SK-N-SH (cell line): ENCODE measurements around the gene NLK. TPM values are rescaled to one million over a fixed set of nuclear protein-coding genes. Genes with fewer than 3 reads are reported as not detected.

ENCODE experiments used
- CTCF ChIA-PET: fragments of 300-600, 350-600 bp; formaldehyde crosslinking; extraction: SDS; loops from one replicate; lab custom pipeline; 2021; lab: Yijun Ruan, JAX
- POLR2A ChIA-PET: fragments of 350-600 bp; sonication (Branson Sonifier 250); formaldehyde crosslinking; extraction: SDS; loops from one replicate; lab custom pipeline; 2020; ENCODE audit warnings: antibody characterized with exemption, inconsistent platforms; lab: Yijun Ruan, JAX
- DNase-seq: peaks from one replicate; pipeline ENCODE4 v3.0.0; 2012
- H2AFZ ChIP-seq: fragments of 200-600 bp; sonication (generic); 2 replicates; pipeline ENCODE4 v1.8.1; 2016; ENCODE audit warnings: antibody characterized with exemption, mild to moderate bottlenecking, low read depth
- H3F3A ChIP-seq: fragments of 200-600 bp; sonication (generic); replicated peaks from 2 replicates; pipeline ENCODE3; 2016; ENCODE audit warnings: antibody characterized with exemption, mild to moderate bottlenecking; ENCODE audit not compliant: insufficient read depth
- H3K27ac ChIP-seq, 2 experiments: fragments of 200-500 bp in 1 of 2; fragments of 200-600 bp in 1 of 2; sonication (Bioruptor generic) in 1 of 2; sonication (generic), shearing (Covaris generic) in 1 of 2; 2 replicates each; pipeline versions ENCODE4 v1.5.1 to v1.6.1; 2014 to 2016; ENCODE audit warnings: low read depth in 2 of 2, inconsistent platforms in 1 of 2, low read length in 1 of 2, mild to moderate bottlenecking in 1 of 2, mixed read lengths in 1 of 2
- H3K27me3 ChIP-seq: fragments of 200-600 bp; sonication (generic), shearing (Covaris generic); 2 replicates; pipeline ENCODE4 v1.6.1; 2016; ENCODE audit warnings: mixed run types; ENCODE audit not compliant: insufficient read depth
- H3K36me3 ChIP-seq, 2 experiments: fragments of 200-500 bp in 1 of 2; fragments of 200-600 bp in 1 of 2; sonication (Bioruptor generic) in 1 of 2; sonication (generic) in 1 of 2; replicated peaks in 1 of 2; 2 replicates each; pipeline versions ENCODE3 to v1.5.1; 2014 to 2016; ENCODE audit warnings: low read length in 1 of 2, mild to moderate bottlenecking in 1 of 2; ENCODE audit not compliant: insufficient read depth in 2 of 2, control insufficient read depth in 1 of 2
- H3K4me1 ChIP-seq, 2 experiments: fragments of 200-500 bp in 1 of 2; fragments of 200-600 bp in 1 of 2; sonication (Bioruptor generic) in 1 of 2; sonication (generic), shearing (Covaris generic) in 1 of 2; 2 replicates each; pipeline versions ENCODE4 v1.5.1 to v1.6.1; 2014 to 2016; ENCODE audit warnings: low read depth in 1 of 2, low read length in 1 of 2, mixed run types in 1 of 2; ENCODE audit not compliant: insufficient read depth in 2 of 2, control insufficient read depth in 1 of 2
- H3K4me2 ChIP-seq: fragments of 200-600 bp; sonication (generic), shearing (Covaris generic); 2 replicates; pipeline ENCODE4 v1.6.1; 2017; ENCODE audit warnings: mixed run types
- H3K4me3 ChIP-seq, 2 experiments: fragments of 200-500 bp in 1 of 2; fragments of 200-600 bp in 1 of 2; sonication (Bioruptor generic) in 1 of 2; sonication (generic), shearing (Covaris generic) in 1 of 2; 2 replicates each; pipeline versions ENCODE4 v1.5.1 to v1.8.1; 2014 to 2016; ENCODE audit warnings: low read depth in 2 of 2, inconsistent platforms in 1 of 2, low read length in 1 of 2, mild to moderate bottlenecking in 1 of 2, mixed read lengths in 1 of 2, moderate library complexity in 1 of 2
- H3K79me2 ChIP-seq: fragments of 200-600 bp; sonication (generic); 2 replicates; pipeline ENCODE4 v1.8.1; 2017; ENCODE audit warnings: mild to moderate bottlenecking; ENCODE audit not compliant: insufficient read depth
- H3K9ac ChIP-seq: fragments of 200-600 bp; sonication (generic); 2 replicates; pipeline ENCODE4 v1.6.1; 2017; ENCODE audit warnings: mixed run types
- H3K9me2 ChIP-seq: fragments of 200-600 bp; sonication (generic); 2 replicates; pipeline ENCODE4 v1.6.1; 2017; ENCODE audit warnings: mixed run types
- H3K9me3 ChIP-seq: fragments of 200-600 bp; sonication (generic); 2 replicates; pipeline ENCODE4 v1.6.1; 2017; ENCODE audit warnings: mixed run types, mild to moderate bottlenecking, moderate library complexity
- H4K20me1 ChIP-seq: fragments of 200-600 bp; sonication (generic); 2 replicates; pipeline ENCODE4 v1.6.1; 2017; ENCODE audit warnings: mild to moderate bottlenecking, mixed run types; ENCODE audit not compliant: insufficient read depth
- ELF1 ChIP-seq: IDR thresholded peaks from 2 replicates; pipeline ENCODE4 v1.4.0; 2012
- EP300 ChIP-seq, 2 experiments: IDR thresholded peaks; 2 replicates each; pipeline versions ENCODE4 v1.4.0 to v1.6.1; 2012; ENCODE audit warnings: borderline replicate concordance in 1 of 2, low read depth in 1 of 2, low read length in 1 of 2
- FOSL2 ChIP-seq: IDR thresholded peaks from 2 replicates; pipeline ENCODE4 v1.4.0; 2012; ENCODE audit warnings: low read depth, mild to moderate bottlenecking, moderate library complexity, borderline replicate concordance
- FOXJ3 ChIP-seq: sonication (generic); formaldehyde crosslinking; IDR thresholded peaks from 2 replicates; pipeline ENCODE4 v1.5.1; 2020; ENCODE audit warnings: mild to moderate bottlenecking, missing genetic modification reagents
- FOXM1 ChIP-seq: IDR thresholded peaks from 2 replicates; pipeline ENCODE4 v1.4.0; 2012; ENCODE audit warnings: low read depth, mild to moderate bottlenecking
- JUND ChIP-seq: IDR thresholded peaks from 2 replicates; pipeline ENCODE4 v1.4.0; 2012
- POLR2AphosphoS5 ChIP-seq: IDR thresholded peaks from 2 replicates; pipeline ENCODE4 v1.6.1; 2012; ENCODE audit warnings: low read depth, low read length
- RCOR1 ChIP-seq: fragments of 150-350 bp; IDR thresholded peaks from 2 replicates; pipeline ENCODE4 v1.6.1; 2017; ENCODE audit warnings: antibody characterized with exemption, low read length
- RFX5 ChIP-seq: IDR thresholded peaks from 2 replicates; pipeline ENCODE4 v1.6.1; 2012; ENCODE audit warnings: mild to moderate bottlenecking, improper control_type of control experiment, low read length
- RXRA ChIP-seq: IDR thresholded peaks from 2 replicates; pipeline ENCODE4 v1.4.0; 2012; ENCODE audit warnings: low read depth, mild to moderate bottlenecking, borderline replicate concordance
- SIN3A ChIP-seq: IDR thresholded peaks from 2 replicates; pipeline ENCODE4 v1.6.1; 2012; ENCODE audit warnings: low read depth, mild to moderate bottlenecking, low read length, moderate library complexity, borderline replicate concordance
- SMC3 ChIP-seq: IDR thresholded peaks from 2 replicates; pipeline ENCODE4 v1.6.1; 2012; ENCODE audit warnings: low read depth, low read length, improper control_type of control experiment
- YY1 ChIP-seq: IDR thresholded peaks from 2 replicates; pipeline ENCODE4 v1.4.0; 2012; ENCODE audit warnings: low read depth, mild to moderate bottlenecking
- WGBS: methylation state at CpG from one replicate; pipeline ENCODE4 v1.1.6; 2017; ENCODE audit warnings: low lambda C conversion rate; 5-methylcytosine and 5-hydroxymethylcytosine counted together
- polyA plus RNA-seq, 3 experiments: library from polyadenylated mRNA; depleted of rRNA; stranded (reverse); fragments of >200 nt; gene quantifications; 2 replicates each; pipeline ENCODE4 v1.2.3, GENCODE V29; 2012
- TF ChIP-seq, protein P1 (sequence below): IDR thresholded peaks from 2 replicates; pipeline ENCODE4 v1.4.0; 2012; ENCODE audit warnings: low read depth, borderline replicate concordance
- TF ChIP-seq, protein P2 (sequence below): IDR thresholded peaks from 2 replicates; pipeline ENCODE4 v1.6.1; 2012; ENCODE audit warnings: mild to moderate bottlenecking, low read depth, low read length, moderate library complexity
- TF ChIP-seq, protein P3 (sequence below): fragments of 200-600 bp; sonication (generic); IDR thresholded peaks from 2 replicates; pipeline ENCODE4 v1.6.1; 2017; ENCODE audit warnings: antibody characterized with exemption, mild to moderate bottlenecking, moderate library complexity

NLK gene
- polyA plus RNA-seq, 1 of the 3 experiments (the other 2 are of a cell fraction), result 12.3 TPM

DNA sequence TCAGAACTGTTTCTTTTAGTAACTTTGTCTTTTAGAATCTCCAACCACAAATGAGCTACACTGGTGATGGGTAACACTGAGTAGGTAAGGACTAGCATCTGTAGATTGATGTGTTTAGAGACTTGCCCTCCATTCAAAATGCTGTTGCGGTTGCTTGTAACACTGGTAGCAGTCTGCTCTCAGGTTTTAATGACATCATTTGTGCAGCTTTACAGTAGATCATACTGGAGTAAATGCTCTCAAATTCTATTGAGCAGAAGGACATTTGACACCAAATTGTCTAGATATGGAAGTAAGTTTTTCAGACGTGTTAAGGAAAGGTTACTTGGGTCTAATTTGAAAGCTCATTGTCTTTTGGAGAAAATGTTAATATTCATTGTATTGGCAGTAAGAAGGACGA is 98.8 kb downstream of the NLK start:
- H3K4me1 ChIP-seq, result peaks cover 0 to 11% of the 10 kb centered on the region in 2 experiments; a peak in 1 of 4 replicates
- H3K27me3 ChIP-seq, result no peaks in the 10 kb centered on the region
- H2AFZ ChIP-seq, result no peak overlapping the region
- no peak overlapping the region for H3K4me3 ChIP-seq
- TF ChIP-seq YY1, result no peak
- TF ChIP-seq JUND, result no peak
- no peak for TF ChIP-seq FOSL2
- TF ChIP-seq EP300 (IDR thresholded peaks at IDR 0.05; ENCODE audit: borderline replicate concordance in 1 of 2, low read depth in 1 of 2, low read length in 1 of 2), result no peak
- no peak for TF ChIP-seq POLR2AphosphoS5
- TF ChIP-seq SMC3, result no peak
- TF ChIP-seq RFX5, result no peak
- no peak for TF ChIP-seq FOXM1
- TF ChIP-seq FOXJ3 (CRISPR knock-in tag), result no peak
- TF ChIP-seq RXRA, result no peak
- TF ChIP-seq, protein P1, sequence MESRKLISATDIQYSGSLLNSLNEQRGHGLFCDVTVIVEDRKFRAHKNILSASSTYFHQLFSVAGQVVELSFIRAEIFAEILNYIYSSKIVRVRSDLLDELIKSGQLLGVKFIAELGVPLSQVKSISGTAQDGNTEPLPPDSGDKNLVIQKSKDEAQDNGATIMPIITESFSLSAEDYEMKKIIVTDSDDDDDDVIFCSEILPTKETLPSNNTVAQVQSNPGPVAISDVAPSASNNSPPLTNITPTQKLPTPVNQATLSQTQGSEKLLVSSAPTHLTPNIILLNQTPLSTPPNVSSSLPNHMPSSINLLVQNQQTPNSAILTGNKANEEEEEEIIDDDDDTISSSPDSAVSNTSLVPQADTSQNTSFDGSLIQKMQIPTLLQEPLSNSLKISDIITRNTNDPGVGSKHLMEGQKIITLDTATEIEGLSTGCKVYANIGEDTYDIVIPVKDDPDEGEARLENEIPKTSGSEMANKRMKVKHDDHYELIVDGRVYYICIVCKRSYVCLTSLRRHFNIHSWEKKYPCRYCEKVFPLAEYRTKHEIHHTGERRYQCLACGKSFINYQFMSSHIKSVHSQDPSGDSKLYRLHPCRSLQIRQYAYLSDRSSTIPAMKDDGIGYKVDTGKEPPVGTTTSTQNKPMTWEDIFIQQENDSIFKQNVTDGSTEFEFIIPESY, result no peak
- TF ChIP-seq, protein P2, sequence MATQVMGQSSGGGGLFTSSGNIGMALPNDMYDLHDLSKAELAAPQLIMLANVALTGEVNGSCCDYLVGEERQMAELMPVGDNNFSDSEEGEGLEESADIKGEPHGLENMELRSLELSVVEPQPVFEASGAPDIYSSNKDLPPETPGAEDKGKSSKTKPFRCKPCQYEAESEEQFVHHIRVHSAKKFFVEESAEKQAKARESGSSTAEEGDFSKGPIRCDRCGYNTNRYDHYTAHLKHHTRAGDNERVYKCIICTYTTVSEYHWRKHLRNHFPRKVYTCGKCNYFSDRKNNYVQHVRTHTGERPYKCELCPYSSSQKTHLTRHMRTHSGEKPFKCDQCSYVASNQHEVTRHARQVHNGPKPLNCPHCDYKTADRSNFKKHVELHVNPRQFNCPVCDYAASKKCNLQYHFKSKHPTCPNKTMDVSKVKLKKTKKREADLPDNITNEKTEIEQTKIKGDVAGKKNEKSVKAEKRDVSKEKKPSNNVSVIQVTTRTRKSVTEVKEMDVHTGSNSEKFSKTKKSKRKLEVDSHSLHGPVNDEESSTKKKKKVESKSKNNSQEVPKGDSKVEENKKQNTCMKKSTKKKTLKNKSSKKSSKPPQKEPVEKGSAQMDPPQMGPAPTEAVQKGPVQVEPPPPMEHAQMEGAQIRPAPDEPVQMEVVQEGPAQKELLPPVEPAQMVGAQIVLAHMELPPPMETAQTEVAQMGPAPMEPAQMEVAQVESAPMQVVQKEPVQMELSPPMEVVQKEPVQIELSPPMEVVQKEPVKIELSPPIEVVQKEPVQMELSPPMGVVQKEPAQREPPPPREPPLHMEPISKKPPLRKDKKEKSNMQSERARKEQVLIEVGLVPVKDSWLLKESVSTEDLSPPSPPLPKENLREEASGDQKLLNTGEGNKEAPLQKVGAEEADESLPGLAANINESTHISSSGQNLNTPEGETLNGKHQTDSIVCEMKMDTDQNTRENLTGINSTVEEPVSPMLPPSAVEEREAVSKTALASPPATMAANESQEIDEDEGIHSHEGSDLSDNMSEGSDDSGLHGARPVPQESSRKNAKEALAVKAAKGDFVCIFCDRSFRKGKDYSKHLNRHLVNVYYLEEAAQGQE, result no peak
- TF ChIP-seq, protein P3, sequence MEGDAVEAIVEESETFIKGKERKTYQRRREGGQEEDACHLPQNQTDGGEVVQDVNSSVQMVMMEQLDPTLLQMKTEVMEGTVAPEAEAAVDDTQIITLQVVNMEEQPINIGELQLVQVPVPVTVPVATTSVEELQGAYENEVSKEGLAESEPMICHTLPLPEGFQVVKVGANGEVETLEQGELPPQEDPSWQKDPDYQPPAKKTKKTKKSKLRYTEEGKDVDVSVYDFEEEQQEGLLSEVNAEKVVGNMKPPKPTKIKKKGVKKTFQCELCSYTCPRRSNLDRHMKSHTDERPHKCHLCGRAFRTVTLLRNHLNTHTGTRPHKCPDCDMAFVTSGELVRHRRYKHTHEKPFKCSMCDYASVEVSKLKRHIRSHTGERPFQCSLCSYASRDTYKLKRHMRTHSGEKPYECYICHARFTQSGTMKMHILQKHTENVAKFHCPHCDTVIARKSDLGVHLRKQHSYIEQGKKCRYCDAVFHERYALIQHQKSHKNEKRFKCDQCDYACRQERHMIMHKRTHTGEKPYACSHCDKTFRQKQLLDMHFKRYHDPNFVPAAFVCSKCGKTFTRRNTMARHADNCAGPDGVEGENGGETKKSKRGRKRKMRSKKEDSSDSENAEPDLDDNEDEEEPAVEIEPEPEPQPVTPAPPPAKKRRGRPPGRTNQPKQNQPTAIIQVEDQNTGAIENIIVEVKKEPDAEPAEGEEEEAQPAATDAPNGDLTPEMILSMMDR, result no peak
- no peak for TF ChIP-seq SIN3A
- no peak for TF ChIP-seq ELF1
- no peak for TF ChIP-seq RCOR1
- no peaks in the 10 kb centered on the region for H3K9me2 ChIP-seq
- H3K79me2 ChIP-seq, result no peaks in the 10 kb centered on the region; the same call in 1 of the 2 replicates
- ChIA-PET CTCF (interaction anchor here (1.1 to 2.0 kb wide), 3 partner anchors 9 to 25 kb away, joined by 5 to 10 read pairs (median 6); no protein-coding TSS in a partner anchor), POLR2A (no interaction called here)
- WGBS, result 90% methylated on average over 3 of the region's 3 CpGs
- H3K36me3 ChIP-seq, result peaks cover 14 to 34% of the 10 kb centered on the region in 2 experiments
- no peak overlapping the region for H3K4me2 ChIP-seq
- H3K9ac ChIP-seq, result no peak overlapping the region
- no peaks in the 10 kb centered on the region for H4K20me1 ChIP-seq
- peaks cover 10% of the 10 kb centered on the region for H3F3A ChIP-seq
- H3K9me3 ChIP-seq, result no peaks in the 10 kb centered on the region
- no peak for DNase-seq
- no peak overlapping the region for H3K27ac ChIP-seq
